HG03280 (cell line): ENCODE results near the gene P3R3URF.

ENCODE experiments used
- ATAC-seq: cut with Tn5 transposase; IDR thresholded peaks from one replicate; pipeline ENCODE4 v1.9.1; 2021; ENCODE audit warnings: mild to moderate bottlenecking, moderate library complexity; ENCODE audit not compliant: unreplicated experiment

Gene P3R3URF

DNA sequence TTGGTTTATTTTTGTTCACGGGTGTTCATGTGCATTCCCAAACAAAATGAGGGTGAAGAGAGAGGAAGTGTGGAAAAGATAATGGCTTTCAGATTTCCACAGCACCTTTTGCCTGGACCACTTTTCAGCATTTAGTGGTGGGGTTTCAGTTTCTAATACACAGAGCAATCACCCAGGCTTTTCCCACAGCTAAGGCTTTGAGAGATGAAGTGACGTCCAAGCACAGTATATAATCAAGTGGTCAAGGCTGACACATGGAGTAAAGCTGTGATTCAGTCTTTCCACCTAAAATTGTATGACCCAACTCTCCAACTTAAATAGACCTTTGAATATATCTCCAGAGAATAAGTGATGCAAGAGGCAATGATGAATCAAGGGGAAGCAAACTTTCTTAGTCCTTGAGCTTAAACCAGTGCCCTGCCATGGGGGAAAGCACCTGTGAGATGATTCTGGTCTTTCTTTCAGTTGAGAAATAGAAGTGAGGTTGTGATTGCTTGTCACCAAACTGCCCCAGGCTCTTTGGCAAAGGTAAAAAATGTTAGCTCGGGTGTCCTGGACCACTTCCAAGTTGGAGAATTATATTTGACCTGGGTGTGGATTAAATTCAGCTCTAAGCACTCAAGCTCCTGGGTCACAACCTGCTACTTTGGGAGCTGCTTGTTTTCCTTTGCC lies 41.5 kb downstream of the P3R3URF start:
- ATAC-seq = no peak

DNA sequence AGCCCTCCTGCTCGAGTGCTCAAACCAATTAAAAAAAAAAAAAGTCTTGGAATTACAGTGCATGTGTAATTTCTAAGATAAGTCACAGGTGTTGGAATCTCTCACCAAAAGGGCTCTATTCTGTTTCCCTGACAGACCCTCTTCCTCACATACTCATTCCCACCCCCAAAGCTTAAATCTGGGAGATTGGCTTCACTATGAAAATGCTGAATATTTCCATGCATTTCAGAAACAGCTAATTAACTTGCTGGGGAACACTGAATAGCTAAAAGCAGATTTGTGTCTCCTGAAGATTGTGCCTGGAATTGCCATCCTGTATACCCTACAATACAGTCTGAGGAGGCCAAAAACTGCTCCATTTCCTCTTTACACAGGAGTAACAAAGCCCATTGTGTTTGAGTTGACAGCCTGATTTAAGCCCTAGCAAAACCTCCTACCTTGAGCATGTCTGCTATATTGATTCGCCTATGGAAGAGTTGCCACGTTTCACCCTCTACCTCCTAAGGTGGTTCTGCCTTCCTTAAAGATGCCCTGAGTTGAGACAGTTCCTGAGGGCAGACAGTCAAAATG lies 42.4 kb downstream of the P3R3URF start:
- ATAC-seq = no peak

DNA sequence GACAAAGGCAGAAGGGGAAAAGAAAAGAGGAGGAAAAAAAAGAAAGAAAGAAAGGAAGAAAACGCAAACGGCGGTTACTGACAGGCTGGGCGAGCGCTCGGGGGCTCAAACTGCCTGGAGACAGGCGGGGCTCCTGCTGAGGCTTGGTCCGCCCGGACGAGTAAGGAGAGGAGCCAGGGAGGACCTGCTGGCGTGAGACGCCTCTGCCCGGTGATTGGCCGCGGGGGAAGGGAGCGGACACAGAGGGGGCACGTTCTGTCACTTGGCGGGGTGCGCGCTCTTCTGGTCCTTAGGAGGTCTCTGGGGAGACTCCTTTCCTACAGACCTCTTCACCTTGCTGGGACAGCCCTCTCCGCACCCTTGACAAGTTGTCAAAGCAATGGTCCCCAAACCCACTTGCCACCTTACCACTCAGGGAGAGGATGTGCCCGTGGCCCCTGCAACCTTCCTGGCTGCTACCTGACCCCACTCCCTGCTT lies 43.1 kb downstream of the P3R3URF start:
- ATAC-seq = peak; percentile 52

DNA sequence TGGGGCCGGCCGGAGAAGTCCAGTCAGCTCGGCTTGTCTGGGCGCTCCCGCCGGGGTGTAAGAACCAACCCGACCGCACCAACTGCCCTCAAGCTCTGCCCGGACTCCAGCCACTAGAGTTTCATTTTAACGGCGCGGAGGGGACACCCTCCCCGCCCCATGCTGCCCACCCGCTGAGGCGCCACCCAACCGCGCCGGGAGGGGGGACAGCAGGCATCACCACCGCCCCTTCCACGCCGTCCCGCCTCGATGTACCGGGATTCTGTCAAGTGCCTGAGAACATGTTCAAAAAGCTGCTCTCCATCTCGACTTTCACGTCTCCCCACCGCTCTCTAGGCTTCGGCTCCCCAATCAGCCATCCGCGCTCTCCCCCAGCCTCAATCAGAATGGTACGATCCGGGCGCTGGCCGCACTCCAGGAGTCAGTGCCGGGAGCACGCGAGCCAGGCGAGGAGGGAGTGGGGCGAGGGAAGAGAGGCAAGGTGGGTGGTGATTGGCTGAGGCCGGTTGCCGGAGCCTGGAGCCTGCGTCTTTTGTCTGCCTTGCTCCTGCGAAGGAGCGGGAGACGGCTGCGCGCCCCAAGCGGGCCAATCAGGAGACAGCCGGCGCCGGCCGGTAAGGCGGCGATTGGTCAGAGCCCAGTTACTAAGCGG lies 43.6 kb downstream of the P3R3URF start, which contains the start of gene PIK3R3:
PIK3R3 (minus strand) TSS at position 101 of the 652 bp plus-strand sequence. CDS start 677 bp downstream, outside the sequence.
- peak; percentile 87 for ATAC-seq

DNA sequence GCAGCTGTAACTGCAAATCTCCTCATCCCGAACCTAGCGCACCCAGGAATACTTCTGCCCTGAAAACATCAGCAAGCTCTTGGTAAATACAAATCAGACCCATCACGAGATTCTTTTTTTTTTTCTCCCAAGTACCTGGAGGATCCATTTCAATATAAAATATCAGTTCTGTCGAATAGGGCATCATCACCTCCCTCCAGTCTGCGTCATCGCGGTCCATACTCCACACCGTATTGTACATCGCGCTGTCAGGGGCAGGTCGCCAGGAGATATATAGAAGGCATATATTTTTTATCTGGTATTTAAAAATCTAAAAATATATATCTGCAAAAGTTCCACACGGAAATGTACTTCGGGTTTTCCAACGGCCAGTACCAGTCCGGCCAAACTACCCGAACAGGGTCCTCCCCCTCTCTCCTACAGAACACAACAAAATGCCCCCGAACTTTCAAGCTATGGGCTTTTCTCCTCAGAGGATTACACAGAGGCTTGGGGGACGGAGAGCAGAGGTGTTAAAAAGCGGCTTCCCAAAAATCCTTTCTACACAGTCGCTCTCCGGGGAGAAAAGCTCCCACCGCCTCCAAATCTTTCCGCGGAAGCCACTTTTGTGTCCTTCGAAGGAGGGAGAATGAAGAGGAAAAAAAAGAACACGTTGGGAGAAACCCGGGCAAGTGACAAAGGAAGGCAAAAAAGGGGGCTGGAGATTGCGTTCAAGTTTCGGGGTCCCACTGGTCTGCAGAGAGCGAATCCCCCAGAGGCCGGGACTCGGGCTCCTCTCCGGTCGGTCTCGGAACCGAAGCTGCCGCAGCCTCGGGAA lies 44.4 kb downstream of the P3R3URF start:
- ATAC-seq = no peak

DNA sequence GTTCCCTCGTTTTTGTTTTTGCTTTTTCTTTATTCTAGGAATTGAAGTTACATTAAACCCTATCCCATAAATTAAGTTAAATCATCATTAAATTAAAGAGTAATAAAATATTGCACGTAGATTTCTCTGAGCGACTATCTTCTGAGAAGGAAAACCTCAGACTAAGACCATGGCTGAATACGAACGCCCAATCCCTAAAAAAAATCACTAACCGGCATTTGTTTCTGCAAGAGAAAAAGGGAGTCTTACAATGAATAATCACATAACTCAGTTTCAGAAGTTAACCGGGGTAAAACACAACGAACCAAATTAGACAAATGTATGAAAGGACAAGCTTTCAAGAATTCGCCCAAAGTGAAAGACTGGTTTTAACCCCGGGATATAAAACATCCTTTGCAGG lies 45.2 kb downstream of the P3R3URF start:
- ATAC-seq = no peak

DNA sequence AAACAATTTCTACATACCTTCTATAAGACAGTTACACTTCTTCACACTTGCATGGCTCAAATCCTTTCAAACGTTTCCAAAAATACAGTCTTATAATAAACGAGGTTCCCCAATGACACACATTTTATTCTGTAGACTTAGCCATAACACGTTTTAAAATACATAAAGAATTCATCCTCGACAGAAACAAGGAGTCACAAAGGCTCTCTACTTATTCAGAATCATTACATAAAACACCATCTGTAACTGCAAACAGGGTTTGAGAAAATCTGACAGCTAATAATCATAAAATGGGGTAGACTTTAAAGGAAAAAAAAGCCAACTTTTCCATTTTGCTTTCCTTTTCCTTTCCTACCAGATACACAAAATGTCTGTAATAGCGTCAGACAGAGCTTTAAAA lies 45.7 kb downstream of the P3R3URF start:
- ATAC-seq = no peak

DNA sequence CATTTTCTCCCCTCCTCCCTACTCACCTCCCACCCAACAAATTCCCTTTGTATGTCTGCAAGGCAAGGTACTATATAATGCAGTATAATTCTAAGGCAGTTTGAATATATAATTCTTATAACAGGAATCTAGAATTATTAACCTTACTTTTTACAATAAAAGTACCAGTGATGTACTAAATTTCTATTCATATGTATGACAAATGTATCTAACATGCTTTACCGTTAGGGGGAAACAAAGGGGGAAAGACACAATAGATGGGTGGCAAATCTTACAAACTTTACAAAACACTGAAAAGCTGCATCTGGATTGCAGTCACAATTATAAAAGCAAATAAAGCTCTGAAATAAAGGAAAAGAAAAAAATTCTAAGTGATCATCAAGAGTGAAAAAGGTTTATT lies 46.2 kb downstream of the P3R3URF start:
- ATAC-seq = no peak

DNA sequence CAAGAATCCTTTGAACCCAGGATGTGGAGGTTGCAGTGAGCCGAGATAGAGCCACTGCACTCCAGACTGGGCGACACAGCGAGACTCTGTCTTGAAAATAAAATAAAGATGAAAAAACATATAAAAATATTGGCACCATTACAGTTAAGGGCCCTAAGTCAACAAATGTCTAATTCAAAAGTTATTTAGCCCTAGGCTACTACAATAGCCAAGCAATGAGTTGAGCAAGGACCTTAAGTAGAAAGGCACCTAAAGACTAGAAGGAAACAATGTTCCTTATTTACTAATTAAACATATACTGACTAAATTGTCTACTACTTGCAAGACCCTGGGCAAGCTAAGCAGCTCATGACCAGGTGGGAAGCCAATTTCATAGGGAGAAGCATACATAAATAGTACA lies 47.9 kb downstream of the P3R3URF start:
- no peak for ATAC-seq
